Transverse colon (tissue), 4 donors: ENCODE data around the gene CACNA2D2.

Experiments used
- POLR2AphosphoS5 ChIP-seq, 3 donors: sonication (generic); formaldehyde crosslinking; IDR thresholded peaks; one replicate each; pipeline ENCODE4 v1.6.1; 2016; ENCODE audit warnings: antibody characterized with exemption in 3 of 3
- TF ChIP-seq, protein P1 (sequence below), 5 experiments: fragments of 200-600 bp in 3 of 5; fragments of 450-650 bp in 2 of 5; sonication (generic) in 3 of 5; IDR thresholded peaks; 1 replicate in 2 of 5; 2 replicates in 3 of 5; pipeline ENCODE4 v1.5.1; 2016 to 2017; ENCODE audit warnings: antibody characterized with exemption in 5 of 5, inconsistent platforms in 3 of 5, mild to moderate bottlenecking in 2 of 5, moderate library complexity in 1 of 5

- TF ChIP-seq, protein P1, sequence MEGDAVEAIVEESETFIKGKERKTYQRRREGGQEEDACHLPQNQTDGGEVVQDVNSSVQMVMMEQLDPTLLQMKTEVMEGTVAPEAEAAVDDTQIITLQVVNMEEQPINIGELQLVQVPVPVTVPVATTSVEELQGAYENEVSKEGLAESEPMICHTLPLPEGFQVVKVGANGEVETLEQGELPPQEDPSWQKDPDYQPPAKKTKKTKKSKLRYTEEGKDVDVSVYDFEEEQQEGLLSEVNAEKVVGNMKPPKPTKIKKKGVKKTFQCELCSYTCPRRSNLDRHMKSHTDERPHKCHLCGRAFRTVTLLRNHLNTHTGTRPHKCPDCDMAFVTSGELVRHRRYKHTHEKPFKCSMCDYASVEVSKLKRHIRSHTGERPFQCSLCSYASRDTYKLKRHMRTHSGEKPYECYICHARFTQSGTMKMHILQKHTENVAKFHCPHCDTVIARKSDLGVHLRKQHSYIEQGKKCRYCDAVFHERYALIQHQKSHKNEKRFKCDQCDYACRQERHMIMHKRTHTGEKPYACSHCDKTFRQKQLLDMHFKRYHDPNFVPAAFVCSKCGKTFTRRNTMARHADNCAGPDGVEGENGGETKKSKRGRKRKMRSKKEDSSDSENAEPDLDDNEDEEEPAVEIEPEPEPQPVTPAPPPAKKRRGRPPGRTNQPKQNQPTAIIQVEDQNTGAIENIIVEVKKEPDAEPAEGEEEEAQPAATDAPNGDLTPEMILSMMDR (IDR thresholded peaks at IDR 0.05), result no peak
- TF ChIP-seq POLR2AphosphoS5 (IDR thresholded peaks at IDR 0.05), result no peak
Measured at GRCh38 chr3:50474717-50475116, 28.7 kb downstream of the CACNA2D2 start.
